SIG-M5 treated with dmso at 0.1 percent for 504 hours (cell line): ENCODE data around the gene SLC35F3.
A peak's percentile ranks its signal among the peaks of the same experiment; 100 is the strongest.
"Not testable (repeated sequence)": the region's sequence is repeated elsewhere in the genome, so short reads cannot be mapped to it uniquely, and the experiment has no call there.

Experiments
- DNase-seq: peaks from one replicate; lab custom pipeline; 2025; ENCODE audit not compliant: unreplicated experiment; lab: John Stamatoyannopoulos, UW

SLC35F3 gene

DNA sequence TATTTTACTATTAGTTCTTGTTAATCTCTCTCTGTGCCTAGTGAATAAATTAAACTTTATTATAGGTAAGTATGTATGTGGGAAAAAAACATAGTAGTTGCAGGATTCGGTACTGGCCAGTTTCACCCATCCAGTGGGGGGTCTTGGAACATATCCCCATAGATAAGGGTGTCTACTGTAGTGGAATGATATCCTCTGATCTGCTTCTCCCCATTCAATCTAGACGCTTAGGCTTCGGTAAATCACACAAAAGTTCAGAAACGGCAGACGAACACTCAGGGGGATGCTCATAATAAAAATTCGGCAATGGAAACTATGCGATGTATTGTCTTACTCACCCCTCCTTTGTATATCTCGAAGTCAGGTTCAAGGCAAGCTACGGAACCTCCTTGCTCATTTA is 235.9 kb downstream of the SLC35F3 start:
- no peak for DNase-seq

- DNase-seq: no peak
Observed at GRCh38 chr1:234141006-234141405, 236.5 kb downstream of the SLC35F3 start.

- DNase-seq: no peak
Observed at GRCh38 chr1:234143681-234144080, 239.2 kb downstream of the SLC35F3 start.

GRCh38 chr1:234144901-234145300 is 240.4 kb downstream of the SLC35F3 start:
- DNase-seq: no peak

GRCh38 chr1:234148350-234148749 is 243.9 kb downstream of the SLC35F3 start:
- no peak for DNase-seq

DNA sequence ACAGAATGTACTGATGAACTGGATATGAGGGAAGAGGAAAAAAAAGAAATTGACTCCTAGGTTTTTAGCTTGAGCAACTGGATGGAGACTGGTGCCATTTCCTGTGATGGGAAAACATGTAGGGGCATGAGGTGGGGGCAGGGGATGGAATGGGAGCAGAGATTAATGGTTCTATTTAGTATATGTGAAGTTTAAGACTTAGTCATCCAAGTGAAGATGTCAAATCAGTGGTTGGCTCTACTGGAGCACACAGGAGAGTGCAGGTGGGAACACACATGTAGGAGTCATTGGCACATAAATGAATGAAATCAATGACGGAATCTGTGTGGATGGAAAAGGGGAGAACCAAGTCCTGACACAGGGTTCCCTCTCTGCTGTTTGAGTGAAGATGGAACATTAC is 244.3 kb downstream of the SLC35F3 start:
- DNase-seq: no peak

DNA sequence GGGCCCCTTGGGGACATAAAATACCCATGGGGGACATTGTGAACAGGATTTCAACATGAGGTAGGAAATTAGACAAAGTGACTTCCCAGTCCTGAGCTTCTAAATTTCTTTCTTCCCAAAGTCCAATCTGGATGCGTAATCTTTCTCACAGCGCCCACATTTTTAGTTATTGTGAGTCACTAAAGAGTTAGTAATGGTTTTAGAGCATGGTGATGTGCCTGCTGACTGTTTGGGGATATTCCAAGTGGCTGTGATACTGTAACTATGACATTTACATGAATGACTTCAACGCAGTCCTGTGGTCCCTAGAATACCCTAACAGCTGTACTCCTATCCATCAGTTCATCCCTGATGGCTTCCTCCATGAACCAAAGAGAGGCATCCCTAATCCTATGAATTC is 244.7 kb downstream of the SLC35F3 start:
- DNase-seq: no peak

DNA sequence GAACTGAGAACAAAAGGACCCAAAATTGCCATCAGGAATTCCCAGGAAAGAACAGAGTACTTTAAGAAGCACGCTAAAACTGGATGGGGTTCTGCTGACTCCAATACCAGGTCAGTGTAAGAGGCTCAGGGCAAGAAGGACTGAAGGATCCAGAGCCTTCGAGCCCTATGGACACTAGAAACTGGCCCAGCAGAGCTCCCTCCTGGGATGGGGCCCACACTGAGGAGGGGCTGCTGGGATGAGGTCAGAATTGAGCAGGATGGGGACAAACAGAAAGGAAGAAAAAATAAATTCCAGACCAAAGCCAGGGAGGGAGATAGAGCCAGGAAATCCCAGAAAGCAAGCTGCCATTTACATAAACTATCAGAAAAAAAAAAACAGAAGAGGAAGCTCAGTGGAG is 246.4 kb downstream of the SLC35F3 start:
- DNase-seq: no peak

- not testable (repeated sequence) for DNase-seq
Observed at GRCh38 chr1:234152344-234152743, 247.9 kb downstream of the SLC35F3 start.

DNA sequence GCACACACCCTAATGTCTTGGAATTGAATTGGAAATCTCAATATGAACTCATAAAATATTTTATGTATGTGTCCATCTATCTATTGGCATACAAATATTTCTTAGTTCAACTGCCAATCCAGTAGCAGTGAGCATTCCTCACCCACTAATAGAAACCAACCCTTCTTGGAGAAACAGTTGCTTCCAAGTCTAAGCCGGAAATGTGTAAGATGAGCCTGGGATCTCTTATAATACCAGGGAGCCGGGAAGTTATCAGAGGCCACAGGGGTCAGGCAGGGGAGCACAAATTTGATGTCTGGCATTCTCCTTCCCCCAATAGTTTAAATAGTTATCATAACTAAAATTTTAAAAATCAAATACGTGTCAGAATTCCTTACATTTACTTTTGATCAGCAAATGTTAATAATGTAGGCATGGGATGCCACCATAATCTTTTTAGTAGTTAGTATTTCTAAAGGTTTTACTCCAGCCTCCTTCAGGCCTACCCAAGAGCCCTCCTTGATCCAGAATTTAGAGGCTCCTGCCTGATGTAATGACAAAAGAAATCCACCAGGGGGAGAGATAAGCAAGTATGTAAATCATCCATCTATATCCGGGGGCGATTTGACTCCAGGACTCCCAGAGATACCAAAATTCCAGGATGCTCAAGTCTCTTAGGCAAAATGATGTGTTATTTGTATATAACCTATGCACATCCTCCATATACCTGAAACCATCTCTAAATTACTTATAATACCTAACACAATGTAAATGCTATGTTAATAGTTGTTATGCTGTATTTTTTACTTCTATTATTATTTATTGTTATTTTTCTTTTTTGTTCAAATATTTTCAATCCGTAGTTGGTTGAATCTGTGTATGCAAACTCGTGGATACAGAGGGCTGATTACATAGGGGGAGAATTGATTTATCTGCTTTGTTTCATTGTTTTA is 250.1 kb downstream of the SLC35F3 start:
- peak; percentile 63 for DNase-seq

GRCh38 chr1:234162661-234163060 is 258.2 kb downstream of the SLC35F3 start:
- DNase-seq: no peak

- DNase-seq: no peak
Observed at GRCh38 chr1:234163267-234163919, 258.9 kb downstream of the SLC35F3 start.

- no peak for DNase-seq
Observed at GRCh38 chr1:234164098-234164709, 259.7 kb downstream of the SLC35F3 start.

DNA sequence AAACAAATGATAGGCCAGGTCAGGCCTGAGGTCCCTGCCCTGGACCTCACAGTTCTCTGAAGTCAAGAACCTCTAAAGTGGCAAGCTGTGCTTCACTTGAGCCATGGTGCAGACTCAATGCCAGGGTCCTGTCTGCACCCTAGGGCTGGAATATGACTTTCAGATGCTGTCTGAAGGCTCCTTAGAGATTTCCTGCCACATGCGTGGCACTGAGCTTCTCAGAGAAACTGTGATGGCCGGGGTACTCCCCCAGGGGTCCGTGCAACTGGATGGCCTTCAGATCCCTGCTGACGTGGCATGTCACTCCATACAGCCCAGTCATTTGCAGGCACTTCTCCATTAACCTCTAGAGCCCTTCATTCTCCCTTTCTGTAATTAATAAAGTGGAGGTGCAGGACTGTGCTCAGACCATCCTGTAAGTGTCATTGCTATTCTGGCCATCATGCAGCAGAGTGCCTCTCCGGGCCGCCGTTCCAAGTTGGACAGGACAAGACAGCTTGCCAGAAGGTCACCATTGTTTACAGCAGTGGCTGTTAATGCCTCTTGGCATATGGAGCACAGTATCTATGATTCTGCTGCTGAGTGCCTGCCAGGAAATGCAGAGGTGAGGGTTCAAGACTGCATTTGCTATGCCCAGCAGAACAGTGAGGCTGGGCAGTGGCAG is 263.7 kb downstream of the SLC35F3 start:
- DNase-seq: no peak

DNA sequence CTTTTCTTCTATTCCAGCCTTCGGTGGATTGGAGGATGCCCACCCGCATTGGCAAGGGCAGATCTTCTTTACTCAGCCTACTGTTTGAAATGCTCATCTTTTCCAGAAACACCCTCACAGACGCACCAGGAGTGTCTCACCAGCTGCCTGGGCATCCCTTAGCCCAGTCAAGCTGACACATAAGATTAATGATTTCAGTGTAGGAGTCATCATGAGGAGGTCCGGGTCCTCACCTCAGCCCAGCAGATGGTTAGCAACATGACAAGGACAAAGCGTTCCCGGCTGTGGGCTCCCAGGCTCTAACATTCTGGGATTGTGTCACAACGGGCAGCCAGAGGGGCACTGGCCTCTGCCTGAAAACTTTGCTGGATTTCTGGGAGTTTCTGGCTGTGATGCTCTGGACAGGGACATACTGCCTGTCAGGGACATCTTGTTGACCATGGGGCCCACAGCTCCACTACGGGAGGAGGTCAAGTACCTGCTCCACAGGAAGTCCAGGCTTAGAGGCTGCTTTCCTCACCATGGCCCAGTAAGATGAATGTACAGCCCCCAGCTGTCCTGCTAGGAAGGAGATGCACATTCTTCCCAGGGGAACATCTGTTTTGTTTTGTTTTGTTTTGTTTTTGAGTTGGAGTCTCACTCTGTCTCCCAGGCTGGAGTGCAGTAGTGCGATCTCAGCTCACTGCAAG is 264.8 kb downstream of the SLC35F3 start:
- no peak for DNase-seq

DNA sequence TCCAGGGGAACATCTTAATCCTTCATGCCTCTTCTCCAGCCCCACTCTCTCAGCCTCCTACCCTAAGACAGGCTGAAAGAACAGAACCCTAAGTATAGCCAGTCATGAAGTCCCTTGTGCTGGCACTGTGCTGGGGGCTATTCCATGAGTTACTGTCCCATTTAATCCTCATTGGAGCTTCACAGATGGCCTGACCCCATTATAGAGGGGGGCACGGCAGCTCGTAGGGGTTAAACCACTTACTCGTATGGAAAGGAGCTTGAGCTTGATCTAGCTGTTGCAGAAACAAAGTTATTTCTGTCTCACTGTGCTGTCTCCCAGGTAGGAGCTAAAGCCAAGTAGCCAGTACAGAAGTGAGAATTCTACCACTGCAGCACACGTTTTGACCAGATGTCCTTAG is 265.6 kb downstream of the SLC35F3 start:
- DNase-seq: no peak

GRCh38 chr1:234170622-234171021 is 266.1 kb downstream of the SLC35F3 start:
- no peak for DNase-seq

DNA sequence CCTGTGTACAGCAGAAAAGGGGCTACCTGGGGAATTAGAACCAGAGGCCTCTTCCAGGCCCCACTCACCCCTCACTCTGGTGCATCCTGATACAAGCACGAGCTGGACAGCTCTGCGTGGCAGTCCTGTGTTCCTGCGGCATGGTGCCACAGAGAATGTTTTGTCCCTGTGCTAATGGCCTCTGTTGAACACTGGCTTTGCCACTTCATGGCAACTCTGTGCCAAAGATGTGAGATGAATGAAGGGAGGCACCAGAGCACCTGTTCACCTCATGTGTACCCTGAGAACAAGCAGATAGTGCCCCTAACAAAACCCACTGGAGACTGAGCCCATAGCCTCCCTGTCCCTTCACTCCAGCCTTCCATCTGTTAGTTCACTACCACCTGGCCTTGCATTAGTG is 269.5 kb downstream of the SLC35F3 start:
- DNase-seq: no peak

- no peak for DNase-seq
Observed at GRCh38 chr1:234175363-234175762, 270.9 kb downstream of the SLC35F3 start.

- DNase-seq: no peak
Observed at GRCh38 chr1:234176000-234176399, 271.5 kb downstream of the SLC35F3 start.

DNA sequence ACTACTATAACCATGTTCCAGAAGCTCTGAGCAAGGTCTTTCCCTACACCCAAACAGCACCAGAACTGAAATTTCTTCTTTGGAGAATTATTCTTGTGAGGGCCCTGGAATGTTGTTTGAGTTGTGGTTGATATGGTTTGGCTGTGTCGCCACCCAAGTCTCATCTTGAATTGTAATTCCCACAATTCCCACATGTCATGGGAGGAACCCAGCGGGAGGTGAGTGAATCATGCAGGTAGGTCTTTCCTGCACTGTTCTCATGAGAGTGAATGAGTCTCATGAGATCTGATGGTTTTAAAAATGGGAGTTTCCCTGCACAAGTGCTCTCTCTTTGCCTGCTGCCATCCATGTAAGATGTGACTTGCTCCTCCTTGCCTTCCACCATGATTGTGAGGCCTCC is 272.4 kb downstream of the SLC35F3 start:
- DNase-seq: not testable (repeated sequence)
